Measurements from ENCODE around the gene KMT2A.

KMT2A gene

GRCh38 chr11:118488480-118489109 is 52.3 kb downstream of the KMT2A start:
- DNase-seq (ENCODE audit: low spot score): peak; percentile 76

GRCh38 chr11:118491041-118491440 is 54.7 kb downstream of the KMT2A start:
- no peak for DNase-seq (ENCODE audit: low spot score)

GRCh38 chr11:118497831-118498230 is 61.5 kb downstream of the KMT2A start:
- DNase-seq (ENCODE audit: low spot score): no peak

DNA sequence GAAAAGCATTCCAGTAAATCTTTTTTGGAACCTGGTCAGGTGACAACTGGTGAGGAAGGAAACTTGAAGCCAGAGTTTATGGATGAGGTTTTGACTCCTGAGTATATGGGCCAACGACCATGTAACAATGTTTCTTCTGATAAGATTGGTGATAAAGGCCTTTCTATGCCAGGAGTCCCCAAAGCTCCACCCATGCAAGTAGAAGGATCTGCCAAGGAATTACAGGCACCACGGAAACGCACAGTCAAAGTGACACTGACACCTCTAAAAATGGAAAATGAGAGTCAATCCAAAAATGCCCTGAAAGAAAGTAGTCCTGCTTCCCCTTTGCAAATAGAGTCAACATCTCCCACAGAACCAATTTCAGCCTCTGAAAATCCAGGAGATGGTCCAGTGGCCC is 66.9 kb downstream of the KMT2A start:
- DNase-seq (ENCODE audit: low spot score): no peak

DNA sequence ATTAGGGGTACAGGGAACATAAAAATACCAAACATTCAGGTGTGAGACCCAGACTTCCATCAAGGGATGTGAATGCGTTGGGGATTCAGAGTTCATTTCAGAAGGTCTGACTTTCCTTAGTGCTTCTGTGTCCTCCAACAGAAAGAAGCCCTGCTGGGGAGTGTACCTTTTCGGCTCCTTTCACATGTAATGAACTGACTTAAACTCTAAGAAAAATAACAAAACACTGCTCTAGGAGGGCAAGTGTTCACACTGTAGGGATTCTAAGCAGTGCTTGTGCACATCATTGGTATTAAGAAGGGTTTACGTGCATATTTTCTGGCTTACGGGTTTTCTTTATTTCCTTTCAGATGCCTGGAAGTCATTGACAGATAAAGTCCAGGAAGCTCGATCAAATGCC is 75.3 kb downstream of the KMT2A start:
- DNase-seq (ENCODE audit: low spot score): no peak

DNA sequence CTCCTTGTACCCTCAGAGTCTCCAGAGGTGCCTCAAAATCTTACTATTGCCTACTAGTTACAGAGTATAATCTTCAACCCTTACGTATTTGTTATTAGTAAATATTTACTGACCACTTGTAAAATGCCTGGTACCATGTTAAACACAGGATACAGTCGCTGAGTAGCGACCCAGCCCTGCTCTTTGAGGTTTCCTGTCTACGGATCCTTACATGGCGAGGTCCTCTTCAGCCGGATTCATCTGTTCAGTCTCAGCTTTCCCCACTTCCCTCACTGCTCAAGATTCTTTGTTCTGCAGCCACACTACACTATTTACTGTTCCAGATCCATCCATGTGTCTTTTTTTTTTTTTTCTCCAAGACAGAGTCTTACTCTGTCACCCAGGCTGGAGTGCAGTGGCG is 77.8 kb downstream of the KMT2A start:
- no peak for DNase-seq (ENCODE audit: low spot score)

DNA sequence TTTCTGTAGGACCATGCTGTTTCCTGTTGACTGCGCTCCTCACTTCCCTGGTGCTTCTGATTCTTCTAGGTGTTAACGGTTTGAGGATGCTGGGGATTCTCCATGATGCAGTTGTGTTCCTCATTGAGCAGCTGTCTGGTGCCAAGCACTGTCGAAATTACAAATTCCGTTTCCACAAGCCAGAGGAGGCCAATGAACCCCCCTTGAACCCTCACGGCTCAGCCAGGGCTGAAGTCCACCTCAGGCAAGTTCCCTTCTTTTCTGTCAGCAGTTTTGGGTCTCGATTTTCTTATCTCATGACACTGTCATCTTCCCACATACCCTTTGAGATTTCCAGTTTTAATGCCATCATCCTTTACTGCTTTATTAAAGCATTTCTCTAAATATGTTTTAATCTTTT is 83.3 kb downstream of the KMT2A start:
- no peak for DNase-seq (ENCODE audit: low spot score)

- DNase-seq (ENCODE audit: low spot score): no peak
These were observed 85.6 kb downstream of the KMT2A start for GRCh38 chr11:118521892-118522311.

GRCh38 chr11:118522571-118523072 is 86.3 kb downstream of the KMT2A start:
- DNase-seq (ENCODE audit: low spot score): peak; percentile 72

- DNase-seq (ENCODE audit: low spot score): no peak
These were observed 88.1 kb downstream of the KMT2A start for GRCh38 chr11:118524356-118524755.

- DNase-seq (ENCODE audit: low spot score): no peak
These were observed 88.6 kb downstream of the KMT2A start for GRCh38 chr11:118524757-118525470.

GRCh38 chr11:118526688-118527087 is 90.4 kb downstream of the KMT2A start:
- no peak for DNase-seq (ENCODE audit: low spot score)

DNA sequence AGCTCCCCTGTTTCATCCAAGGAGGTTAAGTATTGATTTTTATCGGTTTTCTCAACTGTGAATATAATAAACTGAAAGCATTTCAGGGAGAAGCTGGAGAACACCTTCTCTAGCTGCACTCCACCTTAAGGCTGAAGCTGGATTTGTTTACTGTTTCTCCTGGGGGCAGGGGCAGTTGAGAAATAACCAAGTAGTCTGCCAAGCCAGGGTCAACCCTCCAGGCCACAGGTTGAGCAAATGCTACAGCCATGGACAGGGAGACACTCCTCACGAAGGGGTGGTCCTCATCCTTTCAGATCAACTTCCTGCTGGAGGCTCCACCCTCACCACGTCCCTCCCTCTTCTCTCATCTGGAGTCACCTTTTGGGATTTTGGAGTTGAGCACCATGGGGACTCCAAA is 90.8 kb downstream of the KMT2A start, which contains the start of gene TTC36:
TTC36 (plus strand) TSS at position 366 of the 400 bp plus-strand sequence; CDS start at position 387, 21 bp downstream.
- DNase-seq (ENCODE audit: low spot score): no peak

DNA sequence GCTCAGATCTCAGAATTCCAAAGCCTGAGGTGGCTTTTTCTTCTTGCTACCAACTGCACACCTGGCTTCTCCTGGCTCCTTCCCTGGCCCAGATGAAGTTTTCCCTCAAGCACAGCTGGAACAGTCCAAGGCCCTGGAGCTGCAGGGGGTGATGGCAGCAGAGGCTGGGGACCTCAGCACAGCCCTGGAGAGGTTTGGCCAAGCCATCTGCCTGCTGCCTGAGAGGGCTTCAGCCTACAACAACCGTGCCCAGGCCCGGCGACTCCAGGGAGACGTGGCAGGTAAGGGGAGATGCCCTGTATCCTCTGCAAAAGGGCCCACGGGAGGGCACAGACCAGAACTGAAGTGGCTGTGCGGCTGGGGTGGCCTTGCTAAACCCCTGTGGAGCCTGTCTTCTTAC is 92.2 kb downstream of the KMT2A start:
- DNase-seq (ENCODE audit: low spot score): no peak

GRCh38 chr11:118529584-118530175 is 93.4 kb downstream of the KMT2A start:
- no peak for DNase-seq (ENCODE audit: low spot score)

DNA sequence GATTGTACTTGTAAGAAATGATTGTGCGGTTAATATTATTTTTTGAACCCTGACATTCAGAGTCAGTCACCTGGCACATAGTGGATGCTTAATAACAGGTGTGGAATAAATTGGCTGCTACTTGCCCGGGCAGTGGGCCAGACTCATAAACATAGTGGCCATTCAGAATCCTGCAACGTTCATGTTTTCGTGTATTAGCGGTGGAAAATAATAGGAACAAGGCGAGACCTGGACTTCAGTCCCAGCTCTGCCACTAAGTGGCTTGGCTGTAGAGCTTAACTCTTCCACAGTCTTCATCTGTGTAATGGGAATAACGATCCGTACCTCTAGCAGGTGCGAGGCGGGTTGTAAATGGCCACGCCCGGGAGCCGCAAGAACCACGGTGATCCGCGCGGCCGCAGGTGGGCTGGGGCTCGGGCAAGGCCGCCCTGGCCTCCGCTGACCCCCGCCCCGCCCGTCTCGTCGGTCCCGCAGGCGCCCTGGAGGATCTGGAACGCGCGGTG is 93.9 kb downstream of the KMT2A start:
- DNase-seq (ENCODE audit: low spot score): no peak

GRCh38 chr11:118530683-118531596 is 94.6 kb downstream of the KMT2A start, which contains the start of gene TMEM25:
TMEM25 (plus strand) TSS chr11:118531192; CDS start chr11:118531802, 610 bp downstream.
- peak; percentile 94 for DNase-seq (ENCODE audit: low spot score)

DNA sequence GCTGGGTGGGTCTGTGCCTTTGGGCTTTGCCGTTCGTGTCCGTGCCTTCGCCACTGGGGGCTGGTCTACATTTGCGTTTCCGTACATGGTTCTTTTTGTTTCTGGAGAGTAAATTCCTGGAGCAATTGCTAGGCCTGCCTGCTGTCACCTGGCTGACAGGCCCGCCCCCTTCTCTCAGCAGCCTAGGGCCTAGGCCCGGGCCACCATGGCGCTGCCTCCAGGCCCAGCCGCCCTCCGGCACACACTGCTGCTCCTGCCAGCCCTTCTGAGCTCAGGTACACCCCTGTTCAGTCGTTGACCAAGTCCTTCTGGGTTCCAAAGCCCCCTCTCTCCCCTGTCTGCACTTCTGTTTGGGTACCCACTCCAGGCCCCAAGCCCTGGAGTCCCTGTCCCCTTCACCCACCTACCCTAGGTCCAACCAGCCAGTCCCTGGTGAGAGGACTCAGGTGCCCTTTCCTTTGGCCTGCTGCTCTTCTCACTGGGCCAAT is 95.3 kb downstream of the KMT2A start:
- DNase-seq (ENCODE audit: low spot score): peak; percentile 63

GRCh38 chr11:118532091-118532490 is 95.8 kb downstream of the KMT2A start:
- no peak for DNase-seq (ENCODE audit: low spot score)

DNA sequence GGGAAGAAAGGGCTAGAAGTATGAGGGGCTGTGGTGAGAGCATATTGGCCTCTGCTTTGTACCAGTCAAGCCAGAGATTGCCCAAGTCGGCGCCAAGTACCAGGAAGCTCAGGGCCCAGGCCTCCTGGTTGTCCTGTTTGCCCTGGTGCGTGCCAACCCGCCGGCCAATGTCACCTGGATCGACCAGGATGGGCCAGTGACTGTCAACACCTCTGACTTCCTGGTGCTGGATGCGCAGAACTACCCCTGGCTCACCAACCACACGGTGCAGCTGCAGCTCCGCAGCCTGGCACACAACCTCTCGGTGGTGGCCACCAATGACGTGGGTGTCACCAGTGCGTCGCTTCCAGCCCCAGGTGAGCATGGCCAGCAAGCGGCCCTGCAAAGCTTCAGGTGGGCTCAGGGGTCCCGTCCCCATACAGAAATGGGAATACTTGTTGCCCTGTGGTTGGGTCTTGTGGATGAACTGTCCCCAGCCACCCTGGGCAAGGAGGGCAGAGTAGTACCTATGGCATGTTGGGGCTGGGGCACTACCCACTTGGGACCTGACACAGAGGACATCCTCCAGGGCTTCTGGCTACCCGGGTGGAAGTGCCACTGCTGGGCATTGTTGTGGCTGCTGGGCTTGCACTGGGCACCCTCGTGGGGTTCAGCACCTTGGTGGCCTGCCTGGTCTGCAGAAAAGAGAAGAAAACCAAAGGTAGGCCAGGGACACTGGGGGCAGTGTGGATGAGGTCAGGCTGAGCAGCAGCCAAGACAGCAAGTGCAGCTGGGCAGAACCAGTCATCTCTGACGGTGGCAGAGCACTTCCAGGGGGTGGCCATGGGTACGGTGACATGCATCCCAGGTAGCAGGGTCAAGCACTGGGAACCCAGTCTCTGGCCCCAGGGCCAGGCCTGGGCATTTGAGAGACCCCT is 96.8 kb downstream of the KMT2A start:
- no peak for DNase-seq (ENCODE audit: low spot score)

Measured in D341Med (cell line).